Gastrocnemius medialis (tissue), 4 donors: ENCODE measurements around the gene APOLD1. TPM values are rescaled to one million over a fixed set of nuclear protein-coding genes. Genes with fewer than 3 reads are reported as not detected.
"Not testable (repeated sequence)": the region's sequence is repeated elsewhere in the genome, so short reads cannot be mapped to it uniquely, and the experiment has no call there.

Experiments used
- ATAC-seq, 2 donors: fragments of 150-250 bp; one replicate each; pipeline ENCODE4 v1.9.1; 2016
- DNase-seq, 2 donors: peaks; one replicate each; pipeline ENCODE4 v3.0.0-alpha.2; 2019
- H3K27ac ChIP-seq, 4 donors: fragments of 200-600 bp; sonication (generic); 1 replicate in 1 of 4; 2 replicates in 3 of 4; pipeline ENCODE4 v1.5.1; 2016 to 2018; ENCODE audit warnings: mild to moderate bottlenecking in 2 of 4, moderate library complexity in 1 of 4
- H3K27me3 ChIP-seq, 3 donors: fragments of 200-600 bp; sonication (generic) in 2 of 3; 1 replicate in 1 of 3; 2 replicates in 2 of 3; pipeline versions ENCODE4 v1.5.1 to v1.6.0; 2016 to 2019; ENCODE audit warnings: mild to moderate bottlenecking in 1 of 3, moderate library complexity in 1 of 3
- H3K36me3 ChIP-seq, 2 donors: fragments of 200-600 bp; sonication (generic) in 1 of 2; one replicate each; pipeline ENCODE4 v1.5.1; 2017 to 2018
- H3K4me1 ChIP-seq, 2 donors: fragments of 200-600 bp; sonication (generic) in 1 of 2; one replicate each; pipeline ENCODE4 v1.5.1; 2016 to 2017; ENCODE audit warnings: mild to moderate bottlenecking in 2 of 2
- H3K4me3 ChIP-seq, 4 donors: fragments of 200-600 bp; sonication (generic) in 3 of 4; 1 replicate in 1 of 4; 2 replicates in 3 of 4; pipeline ENCODE4 v1.5.1; 2016 to 2019; ENCODE audit warnings: mild to moderate bottlenecking in 2 of 4
- H3K9me3 ChIP-seq, 3 donors: fragments of 200-600 bp; sonication (generic) in 2 of 3; 1 replicate in 1 of 3; 2 replicates in 2 of 3; pipeline ENCODE4 v1.5.1; 2016 to 2019
- POLR2A ChIP-seq, 2 donors: fragments of 450-650 bp; IDR thresholded peaks; one replicate each; pipeline ENCODE4 v1.6.1; 2017; ENCODE audit warnings: antibody characterized with exemption in 2 of 2, mild to moderate bottlenecking in 2 of 2, moderate library complexity in 2 of 2
- in situ Hi-C, 4 donors: fragments of 200-750 bp; cut with MboI; loops; one replicate each; pipeline versions ENCODE4 v1.15.0 to v1.8.0; 2017; ENCODE audit warnings: low sequenced_read_pairs in 4 of 4
- intact Hi-C: fragments of 100-400 bp; cut with DNase I; formaldehyde crosslinking; loops from one replicate; pipeline ENCODE4 v1.15.1; 2023; ENCODE audit warnings: low total_unique reads
- total RNA-seq, 4 donors: library from RNA; depleted of rRNA; stranded (reverse); fragments of >200 nt; gene quantifications; one replicate each; pipeline versions ENCODE4 v1.1.0 to v1.2.3, GENCODE V29; 2016
- TF ChIP-seq, protein P1 (sequence below), 5 experiments: fragments of 450-650 bp in 3 of 5; fragments of 200-600 bp in 2 of 5; sonication (generic) in 2 of 5; IDR thresholded peaks in 4 of 5; conservative IDR thresholded peaks in 1 of 5; 1 replicate in 4 of 5; 2 replicates in 1 of 5; pipeline ENCODE4 v1.5.1; 2016 to 2019; ENCODE audit warnings: antibody characterized with exemption in 5 of 5, mild to moderate bottlenecking in 3 of 5, moderate library complexity in 3 of 5

The APOLD1 gene
- total RNA-seq, 4 donors from 2014 or later, result 25.8 to 73.7 (median 67.7) TPM

DNA sequence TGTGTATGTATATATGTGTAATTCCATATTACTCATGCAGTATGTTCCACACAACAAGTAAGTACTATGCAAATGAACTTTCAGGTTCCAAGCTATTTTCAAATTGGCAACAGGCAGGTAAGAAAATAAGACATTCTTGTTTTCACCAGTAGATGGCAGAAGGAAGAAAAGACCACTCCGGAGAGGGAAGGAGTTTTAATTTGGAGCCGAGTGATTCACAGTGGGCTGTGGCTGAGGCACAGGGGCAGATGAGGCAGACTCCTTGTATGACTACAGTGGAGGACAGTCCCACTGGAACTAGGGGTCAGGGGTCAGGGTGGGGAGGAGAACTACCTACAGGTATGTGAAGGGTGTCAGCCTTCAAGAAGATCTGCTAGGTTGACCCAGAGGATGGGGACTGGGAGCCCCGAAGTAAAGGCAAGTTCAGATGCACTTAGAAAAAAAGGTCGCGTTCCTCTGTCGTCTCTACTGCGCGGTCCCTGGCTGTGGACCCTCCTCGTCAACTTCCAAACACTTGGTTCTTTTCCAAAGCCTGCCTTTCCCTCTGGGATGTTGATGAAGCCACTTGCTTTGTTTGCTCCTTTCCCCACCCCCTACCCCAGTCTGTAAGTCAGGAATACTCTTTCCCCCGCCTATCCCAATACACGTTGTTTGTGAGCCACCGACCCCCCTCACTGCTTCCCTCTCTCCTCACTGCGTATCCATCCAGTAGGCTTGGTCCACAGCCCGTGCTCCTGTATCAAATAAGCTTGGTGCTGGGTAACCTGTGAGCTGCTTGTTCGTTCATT is 51.8 kb downstream of the APOLD1 start:
- ATAC-seq, result no peak

GRCh38 chr12:12837813-12838153 is 52.3 kb downstream of the APOLD1 start:
- no peak for ATAC-seq
- Histone ChIP-seq H3K36me3 (peaks cover 0 to 14% of the 10 kb centered on the region in 2 donors), H3K27ac (no peak overlapping the region), H3K4me1 (no peaks in the 10 kb centered on the region), H3K4me3 (no peak overlapping the region), H3K27me3 (no peaks in the 10 kb centered on the region), H3K9me3 (no peaks in the 10 kb centered on the region)
- intact Hi-C loops (no loop called here), in situ Hi-C loops (no loop called here)
- DNase-seq, result no peak
- TF ChIP-seq, protein P1, sequence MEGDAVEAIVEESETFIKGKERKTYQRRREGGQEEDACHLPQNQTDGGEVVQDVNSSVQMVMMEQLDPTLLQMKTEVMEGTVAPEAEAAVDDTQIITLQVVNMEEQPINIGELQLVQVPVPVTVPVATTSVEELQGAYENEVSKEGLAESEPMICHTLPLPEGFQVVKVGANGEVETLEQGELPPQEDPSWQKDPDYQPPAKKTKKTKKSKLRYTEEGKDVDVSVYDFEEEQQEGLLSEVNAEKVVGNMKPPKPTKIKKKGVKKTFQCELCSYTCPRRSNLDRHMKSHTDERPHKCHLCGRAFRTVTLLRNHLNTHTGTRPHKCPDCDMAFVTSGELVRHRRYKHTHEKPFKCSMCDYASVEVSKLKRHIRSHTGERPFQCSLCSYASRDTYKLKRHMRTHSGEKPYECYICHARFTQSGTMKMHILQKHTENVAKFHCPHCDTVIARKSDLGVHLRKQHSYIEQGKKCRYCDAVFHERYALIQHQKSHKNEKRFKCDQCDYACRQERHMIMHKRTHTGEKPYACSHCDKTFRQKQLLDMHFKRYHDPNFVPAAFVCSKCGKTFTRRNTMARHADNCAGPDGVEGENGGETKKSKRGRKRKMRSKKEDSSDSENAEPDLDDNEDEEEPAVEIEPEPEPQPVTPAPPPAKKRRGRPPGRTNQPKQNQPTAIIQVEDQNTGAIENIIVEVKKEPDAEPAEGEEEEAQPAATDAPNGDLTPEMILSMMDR (IDR thresholded peaks at IDR 0.05 in 4 of 5, conservative IDR thresholded peaks at IDR 0.05 in 1 of 5), result no peak
- no peak for TF ChIP-seq POLR2A (IDR thresholded peaks at IDR 0.05)

More for the DNA sequence above, 51.8 kb downstream of the APOLD1 start:
- intact Hi-C loops (no loop called here), in situ Hi-C loops (no loop called here)
- no peak overlapping the region for H3K27ac ChIP-seq
- no peaks in the 10 kb centered on the region for H3K9me3 ChIP-seq
- H3K27me3 ChIP-seq, result no peaks in the 10 kb centered on the region
- no peak for DNase-seq
- H3K36me3 ChIP-seq, result peaks cover 0 to 20% of the 10 kb centered on the region in 2 donors
- H3K4me1 ChIP-seq, result no peaks in the 10 kb centered on the region
- H3K4me3 ChIP-seq, result no peak overlapping the region
- TF ChIP-seq, protein P1 (IDR thresholded peaks at IDR 0.05 in 4 of 5, conservative IDR thresholded peaks at IDR 0.05 in 1 of 5), result peak in 2 of 5 experiments; percentile 20 to 42
- TF ChIP-seq POLR2A (IDR thresholded peaks at IDR 0.05), result no peak

- no peaks in the 10 kb centered on the region for H3K4me1 ChIP-seq
- peaks cover 0 to 2% of the 10 kb centered on the region in 2 donors for H3K36me3 ChIP-seq
- ATAC-seq (no peak), DNase-seq (no peak)
- TF ChIP-seq, protein P1 (IDR thresholded peaks at IDR 0.05 in 4 of 5, conservative IDR thresholded peaks at IDR 0.05 in 1 of 5), result no peak
- no peak for TF ChIP-seq POLR2A (IDR thresholded peaks at IDR 0.05)
- H3K27ac ChIP-seq, result no peak overlapping the region
- intact Hi-C loops (no loop called here), in situ Hi-C loops (no loop called here)
- no peak overlapping the region for H3K4me3 ChIP-seq
- H3K9me3 ChIP-seq, result no peaks in the 10 kb centered on the region
- no peaks in the 10 kb centered on the region for H3K27me3 ChIP-seq
Observed at GRCh38 chr12:12839003-12839395, 53.5 kb downstream of the APOLD1 start.

DNA sequence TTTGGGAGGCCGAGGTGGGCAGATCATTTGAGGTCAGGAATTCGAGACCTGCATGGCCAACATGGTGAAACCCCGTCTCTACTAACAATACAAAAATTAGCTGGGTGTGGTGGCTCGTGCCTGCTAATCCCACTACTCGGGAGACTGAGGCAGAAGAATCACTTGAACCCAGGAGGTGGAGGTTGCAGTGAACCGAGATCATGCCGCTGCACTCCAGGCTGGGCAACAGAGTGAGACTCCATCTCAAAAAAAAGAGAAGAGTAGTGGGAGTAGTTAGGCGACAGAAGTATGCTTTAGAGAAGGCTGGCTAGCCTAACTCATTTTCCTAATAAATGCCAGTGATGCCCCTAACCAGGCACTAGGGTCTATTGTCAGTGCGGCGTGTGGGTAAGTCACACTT is 54.0 kb downstream of the APOLD1 start:
- in situ Hi-C loops, H3K36me3 ChIP-seq, H3K4me1 ChIP-seq, H3K27me3 ChIP-seq, H3K9me3 ChIP-seq, H3K27ac ChIP-seq, ATAC-seq, H3K4me3 ChIP-seq, DNase-seq, intact Hi-C loops: not testable (repeated sequence)

DNA sequence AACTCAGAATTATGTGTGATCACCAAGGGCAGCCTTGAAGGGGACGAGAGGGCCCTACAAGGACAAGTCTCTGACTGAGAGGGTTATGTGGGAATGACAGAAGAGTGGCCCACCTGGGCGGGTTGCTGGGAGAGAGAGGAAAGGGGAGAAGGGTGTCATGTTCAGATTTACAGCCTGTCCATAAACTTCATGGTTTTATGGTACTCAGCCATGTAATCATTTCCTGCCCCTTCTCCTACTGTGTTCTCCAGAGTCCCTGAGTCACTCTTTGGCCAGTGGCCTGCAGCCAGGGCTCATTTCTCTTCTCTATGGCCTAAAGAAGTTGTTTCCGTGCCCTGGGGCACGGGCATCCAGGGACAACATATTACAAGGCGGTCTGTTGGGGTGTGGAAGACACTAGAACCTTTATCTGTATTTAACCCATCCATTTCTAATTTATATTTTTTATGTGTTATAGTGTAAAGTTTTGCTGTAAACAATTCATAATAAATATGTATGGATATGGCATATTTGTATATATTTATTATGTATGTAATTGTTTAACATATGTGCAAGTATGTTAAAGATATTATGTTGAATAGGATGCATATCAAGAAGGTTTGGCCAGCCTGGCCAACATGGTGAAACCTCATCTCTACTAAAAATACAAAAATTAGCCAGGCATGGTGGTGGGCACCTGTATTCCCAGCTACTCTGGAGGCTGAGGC is 54.6 kb downstream of the APOLD1 start:
- no peaks in the 10 kb centered on the region for H3K27me3 ChIP-seq
- intact Hi-C loops, result no loop called here
- no peak for TF ChIP-seq POLR2A (IDR thresholded peaks at IDR 0.05)
- TF ChIP-seq, protein P1 (IDR thresholded peaks at IDR 0.05 in 4 of 5, conservative IDR thresholded peaks at IDR 0.05 in 1 of 5), result no peak
- H3K36me3 ChIP-seq, result no peaks in the 10 kb centered on the region
- ATAC-seq, result no peak
- no peaks in the 10 kb centered on the region for H3K4me1 ChIP-seq
- no peak for DNase-seq
- no peaks in the 10 kb centered on the region for H3K9me3 ChIP-seq
- no peak overlapping the region for H3K27ac ChIP-seq
- in situ Hi-C loops, result no loop called here
- no peak overlapping the region for H3K4me3 ChIP-seq
